ENCODE data around the gene SOWAHB.

GRCh38 chr4:76874176-76874575 is 23.8 kb downstream of the SOWAHB start:
- TF ChIP-seq POLR2A (IDR thresholded peaks at IDR 0.05): no peak
- TF ChIP-seq, protein P1, sequence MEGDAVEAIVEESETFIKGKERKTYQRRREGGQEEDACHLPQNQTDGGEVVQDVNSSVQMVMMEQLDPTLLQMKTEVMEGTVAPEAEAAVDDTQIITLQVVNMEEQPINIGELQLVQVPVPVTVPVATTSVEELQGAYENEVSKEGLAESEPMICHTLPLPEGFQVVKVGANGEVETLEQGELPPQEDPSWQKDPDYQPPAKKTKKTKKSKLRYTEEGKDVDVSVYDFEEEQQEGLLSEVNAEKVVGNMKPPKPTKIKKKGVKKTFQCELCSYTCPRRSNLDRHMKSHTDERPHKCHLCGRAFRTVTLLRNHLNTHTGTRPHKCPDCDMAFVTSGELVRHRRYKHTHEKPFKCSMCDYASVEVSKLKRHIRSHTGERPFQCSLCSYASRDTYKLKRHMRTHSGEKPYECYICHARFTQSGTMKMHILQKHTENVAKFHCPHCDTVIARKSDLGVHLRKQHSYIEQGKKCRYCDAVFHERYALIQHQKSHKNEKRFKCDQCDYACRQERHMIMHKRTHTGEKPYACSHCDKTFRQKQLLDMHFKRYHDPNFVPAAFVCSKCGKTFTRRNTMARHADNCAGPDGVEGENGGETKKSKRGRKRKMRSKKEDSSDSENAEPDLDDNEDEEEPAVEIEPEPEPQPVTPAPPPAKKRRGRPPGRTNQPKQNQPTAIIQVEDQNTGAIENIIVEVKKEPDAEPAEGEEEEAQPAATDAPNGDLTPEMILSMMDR (IDR thresholded peaks at IDR 0.05): no peak
- no peak for TF ChIP-seq EP300 (IDR thresholded peaks at IDR 0.05)

Measured in ovary (tissue), 3 donors.